NCI-H1048 (cell line): ENCODE results near the gene MOB1B.
"Not testable (repeated sequence)": the region's sequence is repeated elsewhere in the genome, so short reads cannot be mapped to it uniquely, and the experiment has no call there.

Source experiments
- DNase-seq: peaks from one replicate; lab custom pipeline; 2025; lab: John Stamatoyannopoulos, UW

Gene MOB1B

DNA sequence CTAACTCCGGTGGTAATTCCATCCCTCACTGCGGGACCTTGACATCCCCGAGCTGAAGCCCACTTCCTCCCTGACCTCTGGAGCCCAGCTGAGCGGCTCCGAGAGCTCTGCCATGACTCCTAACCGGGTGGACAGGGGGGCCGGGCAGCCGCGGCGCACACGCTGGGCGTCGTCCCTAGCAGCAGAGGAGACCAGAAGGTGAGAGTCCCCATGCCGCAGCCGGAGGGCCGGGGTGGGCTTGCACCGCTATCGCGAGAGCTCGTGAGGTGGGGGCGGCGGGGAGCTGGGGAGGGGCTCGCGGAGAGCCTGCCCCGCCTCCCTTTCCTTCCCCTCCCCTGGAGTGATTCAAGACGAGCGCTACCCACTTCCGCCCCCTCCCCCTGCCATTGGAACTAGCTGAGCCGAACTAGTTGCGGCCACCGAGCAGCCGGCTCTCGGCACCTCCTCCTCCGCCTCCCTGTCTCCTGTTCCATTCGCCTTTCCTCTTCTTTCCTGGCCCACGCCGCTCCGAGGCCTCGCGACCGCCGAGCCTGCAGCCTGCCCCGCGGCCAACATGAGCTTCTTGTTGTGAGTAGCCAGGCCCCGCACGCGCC is at the start of gene MOB1B:
Gene MOB1B (plus strand): TSS at position 386 of the 593 bp plus-strand sequence. CDS start 168 bp downstream, at position 554.
- DNase-seq = peak; percentile 72

DNA sequence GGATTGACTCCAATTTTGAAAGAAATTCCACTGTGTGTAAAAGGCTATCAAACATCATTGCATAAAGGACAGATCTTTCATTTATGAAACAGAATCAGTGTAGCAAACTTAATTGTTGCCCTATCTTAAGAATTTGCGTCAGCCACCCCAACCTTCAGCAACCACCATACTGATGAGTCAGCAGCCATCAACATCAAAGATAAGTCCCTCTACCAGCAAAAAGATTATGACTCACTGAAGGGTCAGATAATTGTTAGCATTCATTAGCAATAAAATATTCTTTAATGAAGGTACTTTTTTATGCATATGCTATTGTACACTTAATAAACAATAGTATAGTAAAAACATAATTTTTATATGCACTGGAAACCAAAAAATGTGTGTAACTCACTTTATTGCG is 46.7 kb upstream of the MOB1B start:
- no peak for DNase-seq

DNA sequence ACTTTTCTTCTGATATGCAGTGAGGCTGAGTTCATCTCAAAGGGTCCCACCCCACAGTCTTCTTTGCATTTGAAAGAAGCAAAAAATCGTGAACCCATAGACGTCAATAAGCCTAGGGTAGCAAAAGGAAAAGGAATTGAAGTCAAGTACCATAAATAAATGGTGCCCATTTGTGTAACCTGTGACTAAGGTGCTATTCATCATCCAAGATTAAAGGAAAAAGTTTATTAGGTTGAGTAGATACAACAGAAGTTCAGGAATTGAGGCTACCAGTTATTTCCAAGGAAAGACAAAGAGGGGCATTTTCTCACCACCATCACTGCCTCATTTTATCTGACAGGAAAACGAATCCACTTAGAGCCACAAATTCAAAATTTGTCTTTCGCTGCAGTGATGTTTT is 43.7 kb upstream of the MOB1B start:
- DNase-seq = no peak

DNA sequence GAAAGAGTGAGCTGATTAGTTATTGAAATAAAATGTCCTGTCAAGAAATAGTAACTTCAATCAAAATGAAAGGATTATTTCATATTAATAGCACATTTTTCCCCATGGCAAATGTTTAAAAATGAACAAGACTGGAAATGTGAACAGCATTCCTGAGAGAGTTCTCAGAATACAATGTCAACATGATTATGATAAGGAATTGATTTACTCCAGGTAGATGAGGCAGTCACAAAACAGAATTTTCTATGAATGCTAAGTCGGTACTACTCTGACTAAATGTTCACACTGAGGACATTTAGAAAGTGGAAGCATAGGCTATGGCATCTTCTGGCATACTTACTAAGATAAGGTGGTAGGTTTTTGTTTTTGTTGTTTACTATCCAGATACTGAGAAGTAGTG is 43.1 kb upstream of the MOB1B start:
- DNase-seq = no peak

DNA sequence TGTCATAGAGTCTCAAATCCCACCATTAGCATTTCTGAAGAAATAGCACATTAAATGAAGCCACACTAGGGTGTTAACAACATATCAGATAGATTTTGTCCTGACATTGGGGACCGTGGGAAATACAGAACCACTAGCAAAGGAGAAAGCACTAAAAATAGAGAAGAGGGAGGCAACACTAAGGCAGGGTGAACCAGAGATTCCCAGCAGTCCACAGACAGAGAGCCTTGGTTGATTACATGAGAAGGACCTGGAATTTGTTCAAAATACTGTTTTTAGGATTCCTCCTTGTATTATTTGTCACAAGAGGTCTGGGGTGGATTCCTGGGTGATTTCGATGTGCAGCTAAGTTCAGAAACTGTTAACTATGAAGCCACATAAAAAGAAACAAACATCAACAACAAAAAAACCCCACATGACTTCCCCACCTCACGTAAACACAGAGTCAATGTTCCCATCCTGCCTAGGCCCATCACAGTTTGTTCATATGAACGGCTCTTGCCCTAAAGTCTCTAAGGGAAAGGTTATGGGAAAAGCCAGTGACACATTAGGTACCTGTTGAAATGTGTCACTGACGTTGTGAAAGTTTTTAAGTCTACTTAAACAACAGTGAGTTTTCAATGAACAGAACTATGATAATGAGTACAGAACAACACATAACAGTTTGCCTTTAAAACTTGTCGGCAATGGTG is 38.9 kb upstream of the MOB1B start:
- no peak for DNase-seq

DNA sequence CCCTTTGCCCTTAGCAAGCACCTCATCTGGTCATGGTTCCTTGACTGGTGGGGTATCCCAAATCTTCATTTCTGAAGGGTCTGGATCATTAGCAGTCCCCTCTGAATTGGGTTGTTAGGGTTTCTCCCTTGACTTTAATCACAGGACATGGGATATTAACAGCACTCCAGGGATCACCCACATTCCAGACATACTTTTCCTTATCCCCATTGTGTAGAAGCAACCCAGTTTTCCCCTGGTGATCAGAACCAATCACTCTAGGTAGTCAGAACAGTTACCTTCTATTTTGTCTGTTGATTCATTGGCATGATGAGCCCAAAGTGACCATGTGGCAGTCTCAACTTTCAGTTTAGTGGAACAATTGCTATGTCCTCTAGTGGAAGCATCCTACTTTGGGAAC is 33.4 kb upstream of the MOB1B start:
- DNase-seq = no peak

DNA sequence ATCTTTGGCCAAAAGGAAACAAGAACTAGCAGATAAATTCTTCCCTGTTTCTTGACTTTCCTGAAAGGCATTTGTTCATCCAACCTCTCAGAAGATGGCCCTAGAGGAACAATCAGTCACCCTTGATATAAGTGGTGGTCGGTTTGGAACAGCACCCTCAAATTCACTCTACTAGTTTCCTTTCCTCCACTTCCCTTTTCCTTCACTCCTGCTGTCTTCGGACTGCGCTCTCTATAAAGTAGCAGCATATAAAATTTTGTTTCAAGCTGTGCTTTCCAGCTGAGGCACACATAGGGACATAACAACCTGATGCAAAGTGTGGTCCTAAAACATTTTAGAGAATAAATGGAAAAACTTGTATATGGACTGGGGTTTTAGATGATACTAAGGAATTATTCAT is 29.0 kb upstream of the MOB1B start:
- no peak for DNase-seq

DNA sequence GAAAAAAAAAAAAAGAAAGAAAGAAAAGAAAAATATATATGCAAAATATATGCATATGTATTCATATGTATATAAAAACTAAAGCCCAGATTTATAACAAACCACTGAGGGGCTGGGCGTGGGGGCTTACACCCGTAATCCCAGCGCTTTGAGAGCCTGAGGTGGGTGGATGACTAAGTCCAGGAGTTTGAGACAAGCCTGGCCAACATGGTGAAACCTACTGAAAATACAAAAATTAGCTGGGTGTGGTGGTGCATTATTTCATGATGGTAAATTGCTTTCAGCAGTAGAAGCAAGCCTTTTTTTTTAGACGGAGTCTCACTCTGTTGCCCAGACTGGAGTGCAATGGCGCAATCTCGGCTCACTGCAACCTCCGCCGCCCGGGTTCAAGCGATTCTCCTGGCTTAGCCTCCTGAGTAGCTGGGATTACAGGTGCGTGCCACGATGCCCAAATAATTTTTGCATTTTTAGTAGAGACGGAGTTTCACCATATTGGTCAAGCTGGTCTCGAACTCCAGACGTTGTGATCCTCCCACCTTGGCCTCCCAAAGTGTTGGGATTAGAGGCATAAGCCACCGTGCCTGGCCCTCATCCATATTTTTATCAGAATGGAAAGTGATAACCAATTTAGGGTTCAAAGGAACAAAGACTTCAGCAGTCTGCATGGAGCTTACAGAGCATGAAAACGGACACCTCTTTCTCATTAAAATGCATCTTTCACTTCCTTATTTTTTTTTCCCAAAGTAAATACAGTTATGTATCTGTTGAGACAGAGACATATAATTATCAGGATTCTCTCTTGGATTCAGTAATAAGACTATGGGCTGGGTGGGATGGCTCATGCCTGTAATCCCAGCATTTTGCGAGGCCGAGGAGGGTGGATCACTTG is 27.7 kb upstream of the MOB1B start:
- no peak for DNase-seq

DNA sequence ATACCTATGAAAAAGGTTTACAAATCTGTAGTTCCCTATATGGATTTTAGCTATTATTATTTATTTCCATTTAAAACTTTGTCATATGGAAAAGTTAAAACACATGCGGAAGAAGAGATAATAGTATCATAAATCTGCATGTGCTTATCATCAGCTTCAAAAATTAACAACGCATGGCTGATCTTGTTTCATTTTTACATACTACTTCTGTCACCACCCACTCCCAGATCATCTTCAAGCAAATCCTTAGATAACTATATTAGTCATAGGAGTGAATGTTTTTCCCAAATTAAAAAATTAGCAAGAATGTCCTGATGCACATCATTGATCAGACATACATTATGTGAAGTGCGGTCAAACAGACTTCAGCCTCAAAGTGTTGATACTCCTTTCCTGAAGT is 24.6 kb upstream of the MOB1B start:
- DNase-seq = no peak

DNA sequence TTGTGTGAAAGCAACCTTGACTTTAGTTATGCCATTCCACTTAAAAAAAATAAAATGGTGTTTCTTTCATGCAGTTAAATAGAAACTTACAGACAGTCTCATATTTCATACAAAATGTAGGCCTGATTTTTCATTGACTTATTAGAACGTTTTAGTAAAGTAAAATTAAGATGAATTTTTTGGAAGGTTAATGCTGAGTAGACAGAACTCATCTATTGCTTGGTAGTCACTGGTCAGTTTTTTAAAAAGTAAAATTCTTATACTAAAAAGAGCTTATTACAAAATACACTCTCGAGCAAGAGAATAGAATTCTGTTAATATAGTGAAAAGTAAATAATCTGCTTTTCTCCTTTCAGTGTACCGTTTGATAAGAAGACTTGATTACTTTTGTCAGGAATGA is 21.4 kb upstream of the MOB1B start:
- no peak for DNase-seq

DNA sequence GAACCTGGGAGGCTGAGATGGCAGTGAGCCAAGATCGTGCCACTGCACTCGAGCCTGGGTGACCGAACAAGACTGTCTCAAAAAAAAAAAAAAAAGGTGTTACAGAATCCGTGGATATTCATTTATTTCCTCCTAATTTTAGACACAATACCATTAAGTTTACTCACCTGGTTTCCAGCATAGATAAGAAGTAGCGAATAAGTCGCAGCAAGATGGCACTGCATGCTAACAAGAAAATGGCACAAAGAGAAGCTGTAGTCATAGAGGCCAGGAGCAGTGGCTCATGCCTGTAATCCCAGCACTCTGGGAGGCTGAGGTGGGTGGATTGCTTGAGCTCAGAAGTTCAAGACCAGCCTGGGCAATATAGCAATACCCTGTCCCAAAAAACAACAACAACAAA is 17.0 kb upstream of the MOB1B start:
- DNase-seq = no peak

DNA sequence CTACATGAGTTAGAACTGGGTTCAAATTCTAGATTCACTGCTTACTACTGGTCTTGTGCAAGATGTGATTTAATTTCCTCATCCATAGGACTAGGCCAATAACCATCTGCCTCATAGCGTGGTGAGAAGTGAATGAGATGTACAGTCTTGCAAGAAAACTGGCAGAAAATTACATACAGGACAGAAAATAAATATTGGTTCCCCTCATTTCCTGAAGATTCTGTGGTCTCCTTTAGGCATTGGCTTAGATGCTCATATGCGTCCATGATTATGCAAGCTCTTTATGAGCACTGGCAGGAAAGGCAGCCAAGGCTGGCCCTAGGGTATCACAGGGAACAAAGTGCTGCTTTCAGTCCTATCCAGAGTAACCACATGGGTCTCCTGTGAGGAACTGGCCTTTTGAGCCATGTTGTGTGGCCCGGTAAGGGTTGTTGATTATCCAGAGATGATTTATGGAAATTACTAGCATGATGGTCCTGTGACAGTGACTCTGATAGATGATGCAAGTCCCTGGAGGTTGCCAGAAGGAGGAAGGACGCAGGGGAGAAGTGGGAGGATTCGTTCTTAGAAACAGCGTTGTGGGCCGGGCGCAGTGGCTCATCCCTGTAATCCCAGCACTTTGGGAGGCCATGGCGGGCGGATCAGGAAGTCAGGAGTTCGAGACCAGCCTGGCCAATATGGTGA is 9.9 kb upstream of the MOB1B start:
- no peak for DNase-seq

DNA sequence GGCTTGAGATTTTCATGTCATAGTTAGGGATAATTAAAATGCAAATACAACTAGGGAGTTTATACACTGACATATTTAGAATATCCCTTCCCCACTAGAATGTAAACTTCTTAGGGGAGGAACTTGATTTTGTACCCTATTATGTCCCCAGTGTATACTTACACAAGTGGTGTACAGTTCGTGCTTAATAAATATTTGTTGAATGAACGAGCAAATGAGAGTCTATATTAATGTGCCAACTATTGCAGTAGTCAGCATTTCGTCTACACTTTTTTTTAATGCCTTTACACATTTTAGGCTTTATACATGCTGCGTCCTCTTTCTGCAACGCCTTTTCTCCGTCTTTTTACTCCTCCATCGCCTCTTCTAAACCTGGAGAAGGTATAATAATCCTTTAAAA is 8.4 kb upstream of the MOB1B start:
- no peak for DNase-seq

DNA sequence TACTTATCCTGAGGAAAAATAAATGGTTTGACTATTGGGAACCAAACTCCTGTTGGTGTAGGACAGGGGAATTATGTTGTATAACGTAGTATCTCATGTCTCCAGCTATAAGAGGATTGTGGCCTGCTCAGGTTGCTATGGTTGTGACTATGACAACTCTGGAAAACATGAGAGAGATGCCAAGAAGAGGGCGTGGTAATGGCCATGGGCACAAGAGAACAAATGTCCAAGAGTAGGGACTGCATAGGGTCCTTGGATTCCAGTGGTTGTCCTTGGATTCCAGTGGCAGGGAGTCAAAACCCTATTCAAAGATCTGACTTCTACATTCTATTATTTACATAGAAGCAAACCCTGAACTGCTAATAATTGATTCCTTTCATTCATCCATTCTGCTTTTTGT is 6.8 kb upstream of the MOB1B start:
- no peak for DNase-seq

DNA sequence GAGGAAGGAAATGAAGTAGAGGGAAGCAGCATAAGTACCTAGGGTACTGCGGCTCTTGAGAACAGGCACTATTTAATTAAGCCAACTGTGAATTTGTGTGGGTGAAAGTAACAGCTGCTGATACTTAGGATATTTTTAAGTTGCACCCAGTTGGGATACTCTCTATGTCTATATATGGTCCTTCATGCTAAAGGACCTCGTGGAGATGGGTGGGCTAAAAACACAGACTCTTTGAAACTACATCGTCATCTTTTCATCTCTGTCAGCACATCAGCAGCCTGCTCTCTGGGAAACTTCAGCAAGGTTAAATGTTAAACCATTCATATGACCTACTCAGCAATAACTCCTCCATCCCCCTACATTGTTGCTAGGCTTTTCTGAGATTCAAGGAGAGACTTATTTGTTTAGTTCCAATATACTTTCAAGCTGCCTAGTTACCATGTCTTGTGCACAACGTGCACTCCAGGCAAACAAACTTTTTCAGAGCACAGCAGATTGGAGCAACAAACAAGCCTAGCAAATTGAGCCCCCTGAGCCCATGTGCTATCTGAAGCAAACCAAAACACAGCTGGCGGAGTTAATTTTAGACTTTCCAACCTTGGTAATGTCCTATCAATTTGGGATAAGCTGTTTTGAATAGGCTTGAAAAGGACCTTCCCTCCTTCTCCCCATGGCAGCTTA is 6.2 kb upstream of the MOB1B start:
- DNase-seq = no peak

DNA sequence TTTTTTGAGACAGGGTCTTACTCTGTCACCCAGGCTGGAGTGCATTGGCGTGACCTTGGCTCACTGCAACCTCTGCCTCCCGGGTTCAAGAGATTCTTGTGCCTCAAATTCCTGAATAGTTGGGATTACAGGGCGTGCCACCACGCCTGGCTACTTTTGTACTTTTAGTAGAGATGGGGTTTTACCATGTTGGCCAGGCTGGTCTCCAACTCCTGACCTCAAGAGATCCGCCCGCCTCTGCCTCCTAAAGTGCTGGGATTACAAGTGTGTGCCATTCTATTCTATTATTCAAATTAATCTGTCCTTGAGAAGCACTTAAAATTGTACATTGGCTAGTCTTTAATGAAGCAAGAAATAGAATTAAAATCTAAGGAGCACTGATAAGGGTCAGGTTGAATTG is 3.6 kb upstream of the MOB1B start:
- DNase-seq = not testable (repeated sequence)

DNA sequence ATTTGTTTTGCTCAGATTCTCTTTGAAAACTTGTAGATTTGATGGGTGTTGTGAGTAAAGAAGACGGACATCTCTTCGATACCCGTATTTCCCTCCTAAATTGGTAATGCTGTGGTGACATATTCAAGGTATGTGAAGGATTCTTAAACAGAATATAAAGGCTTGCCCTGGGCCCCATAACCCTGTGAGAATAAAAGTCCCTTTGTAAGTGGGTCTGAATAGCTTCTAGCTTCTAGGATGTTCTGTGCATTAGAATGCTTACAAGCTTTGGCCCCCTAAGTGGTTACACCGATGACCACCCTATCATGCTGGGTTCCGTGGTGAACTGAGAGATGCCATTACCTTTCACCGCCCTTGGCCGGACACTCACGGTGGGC is 574 bp upstream of the MOB1B start:
- no peak for DNase-seq

DNA sequence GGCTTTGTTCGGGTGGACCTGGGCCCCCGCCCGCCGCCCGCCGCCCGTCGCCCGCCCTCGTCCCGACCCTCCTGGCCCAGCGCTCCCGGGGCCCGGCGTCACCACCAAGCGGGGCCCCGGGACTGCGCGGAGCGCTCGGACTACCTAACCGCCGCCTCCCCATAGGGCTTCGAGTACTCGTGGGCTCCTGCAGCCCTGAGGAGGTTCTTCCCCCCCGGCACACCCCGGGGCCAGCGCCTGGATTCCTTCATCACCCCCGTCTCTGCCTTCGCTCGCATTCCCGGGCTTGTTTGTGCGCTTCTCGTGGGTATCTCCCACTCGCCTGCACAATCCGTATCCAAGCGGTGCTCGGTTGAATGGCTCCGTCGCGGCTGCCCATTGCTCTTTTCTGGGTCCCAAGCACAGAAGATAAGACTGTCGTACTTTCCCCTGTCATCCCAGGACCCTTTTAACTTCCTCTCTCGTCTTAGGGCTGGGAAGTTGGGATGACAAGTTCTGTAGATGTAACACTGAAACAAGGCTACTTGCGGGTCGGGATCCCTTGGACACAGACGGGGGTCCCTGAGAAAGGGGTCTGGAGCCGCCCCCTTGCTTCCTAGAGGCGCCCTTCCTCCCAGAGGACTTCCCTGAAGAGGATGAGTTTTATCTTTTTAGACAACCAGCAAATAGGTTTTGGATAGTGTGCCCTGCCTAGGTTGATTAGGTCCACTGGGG is 565 bp downstream of the MOB1B start:
- no peak for DNase-seq

DNA sequence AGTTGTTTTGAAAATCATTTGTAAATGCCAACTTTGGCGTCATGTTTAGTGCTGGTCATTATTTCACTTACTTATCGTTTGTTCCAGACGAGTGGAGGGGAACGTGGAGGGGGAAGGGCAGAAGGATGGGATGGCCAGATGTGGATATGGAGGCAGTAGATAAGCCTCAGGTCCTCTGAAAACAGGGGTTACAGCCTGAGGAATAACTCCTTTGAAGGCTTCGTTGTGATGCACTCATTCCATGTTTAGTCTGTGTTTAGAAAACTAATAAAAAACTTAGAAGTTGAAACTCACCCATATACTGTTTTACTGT is 1.1 kb downstream of the MOB1B start:
- DNase-seq = no peak

DNA sequence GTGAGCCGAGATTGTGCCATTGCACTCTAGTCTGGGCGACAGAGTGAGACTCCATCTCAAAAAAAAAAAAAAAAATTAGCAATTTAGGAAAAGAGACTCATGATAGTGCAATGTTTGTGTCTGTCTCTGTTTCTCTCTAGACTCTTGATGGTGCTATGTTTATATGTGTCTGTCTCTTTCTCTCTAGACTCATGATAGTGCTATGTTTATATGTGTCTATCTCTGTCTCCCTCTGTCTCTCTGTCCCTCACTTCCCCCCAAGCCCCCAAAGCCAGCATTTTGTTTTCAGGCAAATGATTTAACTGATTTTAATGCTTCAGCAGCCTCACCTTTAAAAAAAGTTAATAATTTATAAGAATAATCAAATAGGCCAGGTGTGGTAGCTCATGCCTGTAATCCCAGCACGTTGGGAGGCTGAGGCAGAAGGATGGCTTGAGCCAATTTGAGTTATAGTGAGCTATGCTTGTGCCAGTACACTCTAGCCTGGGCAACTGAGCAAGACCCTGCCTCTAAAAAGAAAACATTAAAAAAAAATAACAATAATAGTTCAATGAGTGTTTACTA is 6.9 kb downstream of the MOB1B start:
- no peak for DNase-seq

DNA sequence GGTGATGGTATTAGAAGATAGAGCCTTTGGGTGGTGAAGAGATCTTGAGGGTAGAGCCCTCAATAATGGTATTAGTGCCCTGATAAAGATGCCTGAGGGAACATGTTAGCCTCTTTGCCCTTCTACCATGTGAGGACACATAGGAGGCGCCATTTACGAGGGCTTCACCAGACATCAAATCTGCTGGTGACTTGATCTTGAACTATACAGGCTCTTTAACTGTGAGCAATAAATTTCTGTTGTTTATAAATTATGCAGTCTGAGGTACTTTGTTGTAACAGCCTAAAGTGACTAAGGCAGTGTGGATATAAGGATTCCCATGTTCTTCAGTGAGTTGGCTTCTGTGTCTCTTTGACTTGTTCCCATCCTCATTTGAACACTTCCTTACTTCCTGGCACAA is 11.8 kb downstream of the MOB1B start:
- DNase-seq = no peak
